Left renal cortex interstitium (tissue), 4 donors: Measurements from ENCODE around the gene ADAMTS6. TPM values are rescaled to one million over a fixed set of nuclear protein-coding genes. Genes with fewer than 3 reads are reported as not detected.

Experiments used
- DNase-seq, 4 donors: peaks; one replicate each; pipeline ENCODE4 v3.0.0-alpha.2; 2013; ENCODE audit warnings: low read depth in 4 of 4, low spot score in 2 of 4, missing footprints in 1 of 4
- polyA plus RNA-seq, 4 donors: library from polyadenylated mRNA; unstranded; fragments of 120-200 nt; gene quantifications; one replicate each; pipeline ENCODE4 v1.2.1, GENCODE V29; 2013; ENCODE audit not compliant: insufficient read length in 4 of 4

Gene ADAMTS6
- polyA plus RNA-seq, 4 donors: 1.8 to 3.5 (median 2.5) TPM

GRCh38 chr5:65474130-65474711 is 7.5 kb downstream of the ADAMTS6 start:
- DNase-seq: no peak

DNA sequence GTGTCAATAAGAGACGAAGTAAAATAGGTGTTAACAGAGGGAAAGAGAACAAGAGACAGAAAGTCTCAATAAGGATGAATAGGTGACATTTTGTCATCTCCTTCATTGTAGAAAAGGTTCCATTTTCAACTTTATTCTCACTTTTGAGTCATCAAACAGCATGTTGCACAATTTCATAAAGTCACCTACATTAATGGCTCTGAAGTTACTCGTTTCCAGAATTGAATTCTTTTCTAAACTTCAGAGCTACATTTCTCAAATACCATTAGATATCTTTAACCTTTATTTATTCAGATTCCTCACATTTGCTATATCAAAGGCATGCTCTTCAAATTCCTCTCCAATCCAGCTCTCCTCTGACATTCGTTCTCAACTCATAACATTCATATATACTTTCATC is 13.1 kb downstream of the ADAMTS6 start:
- no peak for DNase-seq

- no peak for DNase-seq
Observed at GRCh38 chr5:65462139-65462705, 19.5 kb downstream of the ADAMTS6 start.

DNA sequence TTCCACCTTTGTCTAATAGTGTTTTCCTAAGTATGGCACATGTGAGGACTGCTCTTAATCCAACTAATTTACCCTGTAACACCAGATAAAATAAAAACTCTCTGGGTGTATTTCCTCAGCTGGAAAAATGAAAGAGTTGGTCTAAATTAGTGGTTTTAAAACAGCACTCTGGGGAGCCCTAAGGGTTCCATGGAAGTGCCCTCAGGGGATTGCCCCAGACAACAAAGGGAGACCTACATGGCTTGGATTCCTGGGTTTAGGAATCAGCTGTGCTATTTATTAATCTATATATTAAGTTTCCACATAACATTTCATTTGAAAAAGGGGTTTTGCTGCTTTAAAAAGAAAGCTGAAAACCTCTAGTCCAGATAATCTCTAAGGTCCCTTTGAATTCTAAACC is 20.2 kb downstream of the ADAMTS6 start:
- DNase-seq: no peak

GRCh38 chr5:65459995-65460394 is 21.7 kb downstream of the ADAMTS6 start:
- no peak for DNase-seq

DNA sequence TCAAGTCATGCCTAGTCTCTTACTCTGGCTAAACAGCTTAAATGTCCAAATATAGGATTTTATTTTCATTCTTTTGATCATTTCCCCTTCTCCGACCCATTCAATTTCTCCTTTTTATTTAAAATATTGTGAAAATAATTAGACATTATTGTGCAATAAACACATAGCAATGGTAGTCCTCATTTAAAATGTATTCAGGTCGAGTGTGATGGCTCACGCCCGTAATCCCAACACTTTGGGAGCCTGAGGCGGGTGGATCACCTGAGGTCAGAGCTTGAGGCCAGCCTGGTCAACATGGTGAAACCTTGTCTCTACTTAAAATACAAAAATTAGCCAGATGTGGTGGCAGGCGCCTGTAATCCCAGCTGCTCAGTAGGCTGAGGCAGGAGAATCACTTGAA is 26.7 kb downstream of the ADAMTS6 start:
- no peak for DNase-seq

- no peak for DNase-seq
Observed at GRCh38 chr5:65451436-65451835, 30.3 kb downstream of the ADAMTS6 start.

DNA sequence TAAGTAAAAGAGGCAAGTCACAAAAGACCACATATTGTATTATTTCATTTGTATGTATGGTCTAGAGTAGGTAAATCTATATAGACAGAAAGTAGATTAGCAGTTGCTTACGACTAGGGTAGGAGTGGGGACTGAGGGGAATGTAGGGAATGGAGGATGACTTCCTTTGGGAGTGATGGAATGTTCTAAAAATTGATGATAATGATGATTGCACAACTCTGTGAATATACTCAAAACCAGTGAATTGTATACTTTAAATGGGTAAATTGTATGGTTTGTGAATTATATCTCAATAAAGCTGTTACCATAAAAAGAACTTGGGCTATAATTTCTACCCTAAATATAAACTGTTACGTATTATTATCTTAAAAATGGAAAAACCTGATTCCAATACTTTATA is 35.0 kb downstream of the ADAMTS6 start:
- no peak for DNase-seq

- no peak for DNase-seq
Observed at GRCh38 chr5:65441800-65442199, 39.9 kb downstream of the ADAMTS6 start.

DNA sequence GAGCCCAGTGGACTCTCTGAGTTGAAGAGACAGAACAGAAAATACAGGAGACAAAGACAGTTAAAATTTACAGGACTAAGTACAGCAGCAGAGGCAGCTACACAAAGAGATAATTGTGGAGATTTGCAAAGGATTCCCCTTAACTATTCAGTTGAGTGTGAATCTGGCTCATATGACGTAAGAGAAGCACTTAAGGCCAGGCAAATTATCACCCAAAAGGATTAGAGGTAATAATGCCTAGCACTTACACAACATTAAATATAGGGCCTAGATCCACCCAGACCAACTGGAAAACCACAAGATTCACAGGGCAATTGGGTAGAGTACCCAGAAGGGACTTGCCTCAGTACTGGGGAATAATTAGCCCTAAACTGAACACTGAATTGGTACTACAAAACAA is 41.3 kb downstream of the ADAMTS6 start:
- no peak for DNase-seq

- DNase-seq: no peak
Observed at GRCh38 chr5:65434122-65434521, 47.6 kb downstream of the ADAMTS6 start.

GRCh38 chr5:65426656-65427055 is 55.1 kb downstream of the ADAMTS6 start:
- DNase-seq: no peak

DNA sequence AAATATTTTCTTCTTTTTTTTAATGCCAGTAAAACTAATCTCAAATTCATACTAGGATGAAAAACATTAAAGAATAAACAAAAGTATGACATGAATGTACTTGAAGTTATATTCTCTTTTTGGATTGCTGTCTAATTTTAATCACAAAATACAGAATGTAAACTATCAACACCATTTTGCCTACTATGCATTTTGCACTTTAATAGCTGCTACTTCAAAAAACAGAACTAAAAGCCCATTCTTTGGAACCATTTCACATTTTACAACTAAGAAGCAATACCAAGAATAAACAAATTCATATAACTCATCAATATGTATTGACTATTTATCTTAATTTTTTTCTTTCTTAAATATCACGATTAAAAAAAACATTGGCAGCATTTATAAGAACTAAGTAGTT is 58.1 kb downstream of the ADAMTS6 start:
- DNase-seq: no peak

- no peak for DNase-seq
Observed at GRCh38 chr5:65418661-65419060, 63.1 kb downstream of the ADAMTS6 start.

- no peak for DNase-seq
Observed at GRCh38 chr5:65413822-65414221, 67.9 kb downstream of the ADAMTS6 start.

- no peak for DNase-seq
Observed at GRCh38 chr5:65412842-65413241, 68.9 kb downstream of the ADAMTS6 start.

DNA sequence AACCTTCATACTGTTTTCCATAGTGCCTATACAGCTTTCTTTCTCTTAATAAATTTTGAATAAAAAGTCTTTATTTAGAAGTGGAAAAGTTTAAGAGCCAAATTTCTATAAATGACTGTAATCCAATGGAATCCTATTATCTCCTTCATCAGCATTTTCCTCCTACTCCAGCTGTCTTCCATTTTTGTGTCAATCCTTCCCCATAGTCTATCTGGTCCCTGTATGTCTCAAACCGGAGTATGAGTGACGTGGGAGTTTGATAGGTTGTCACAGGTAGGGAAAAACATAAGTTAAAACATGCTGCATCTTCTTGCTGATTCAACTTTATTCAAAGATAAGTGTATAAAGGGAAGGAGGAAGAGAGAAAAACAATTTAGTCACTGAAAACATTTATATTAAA is 70.4 kb downstream of the ADAMTS6 start:
- DNase-seq: no peak

GRCh38 chr5:65395526-65396155 is 86.1 kb downstream of the ADAMTS6 start:
- DNase-seq: peak in 2 of 4 donors; percentile 31 to 51

DNA sequence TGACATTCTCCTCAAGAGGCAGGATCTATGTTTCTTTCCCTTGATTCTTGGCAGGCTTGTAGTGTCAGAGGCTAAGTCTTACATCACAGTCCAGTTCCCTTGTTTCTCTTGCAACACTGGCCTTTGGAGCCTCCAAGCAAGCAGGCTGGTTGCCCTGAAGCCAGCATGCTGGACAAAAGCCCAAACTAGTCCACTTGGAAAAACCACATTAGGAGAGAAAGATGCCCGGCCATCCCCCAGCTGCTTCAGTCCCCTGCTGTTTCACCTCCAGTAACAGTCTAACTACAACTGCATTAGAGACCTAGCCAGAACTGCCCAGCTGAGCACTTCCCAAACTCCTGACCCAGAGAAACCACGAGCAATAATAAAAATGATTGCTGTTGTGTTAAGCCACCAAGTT is 87.6 kb downstream of the ADAMTS6 start:
- no peak for DNase-seq

DNA sequence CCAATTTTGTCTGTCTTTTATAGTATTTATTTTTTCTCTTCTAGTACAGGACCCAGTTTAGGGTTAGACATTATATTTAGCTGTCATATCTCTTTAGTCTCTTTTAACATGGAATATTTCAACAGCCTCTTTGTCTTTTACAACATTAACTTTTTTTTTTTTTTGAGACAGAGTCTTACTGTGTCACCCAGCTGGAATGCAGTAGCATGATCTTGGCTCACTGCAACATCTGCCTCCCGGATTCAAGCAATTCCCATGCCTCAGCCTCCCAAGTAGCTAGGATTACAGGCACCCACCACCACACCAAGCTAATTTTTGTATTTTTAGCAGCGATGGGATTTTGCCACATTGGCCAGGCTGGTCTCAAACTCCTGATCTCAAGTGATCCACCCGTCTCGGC is 90.1 kb downstream of the ADAMTS6 start:
- no peak for DNase-seq

GRCh38 chr5:65390208-65390607 is 91.5 kb downstream of the ADAMTS6 start:
- DNase-seq: no peak

GRCh38 chr5:65383859-65384258 is 97.9 kb downstream of the ADAMTS6 start:
- DNase-seq: no peak
